Sciatic nerve (tissue), 2 donors: ENCODE measurements around the gene PPP4R2. TPM values are rescaled to one million over a fixed set of nuclear protein-coding genes. Genes with fewer than 3 reads are reported as not detected.

Experiments used
- ATAC-seq: fragments of 200-7000 bp; cut with Tn5 transposase; one replicate; pipeline ENCODE4 v1.9.1; 2020; ENCODE audit warnings: mild to moderate bottlenecking, moderate library complexity
- DNase-seq: peaks from one replicate; pipeline ENCODE4 v3.0.0-alpha.2; 2020; ENCODE audit warnings: low spot score
- intact Hi-C: fragments of 100-400 bp; cut with DNase I; formaldehyde crosslinking; loops from one replicate; pipeline ENCODE4 v1.14.2; 2022
- total RNA-seq: library from RNA; stranded (reverse); fragmentation: NEBNext Ultra II Directional; extraction: Animal tissue kit (Norgen Biotek cat#: 25700); gene quantifications from one replicate; pipeline ENCODE4 v1.2.1, GENCODE V29; 2021
- donor health status: DM: no; HTN: no; CAD: no.
- donor health status: DM: no; HTN: no; CAD: no.

Gene PPP4R2
- total RNA-seq, 1 donor from 2014 or later = 113 TPM

- DNase-seq (no peak), ATAC-seq (no peak)
- intact Hi-C loops = no loop called here
These were observed 13.5 kb downstream of the PPP4R2 start for GRCh38 chr3:73010158-73010557.

DNA sequence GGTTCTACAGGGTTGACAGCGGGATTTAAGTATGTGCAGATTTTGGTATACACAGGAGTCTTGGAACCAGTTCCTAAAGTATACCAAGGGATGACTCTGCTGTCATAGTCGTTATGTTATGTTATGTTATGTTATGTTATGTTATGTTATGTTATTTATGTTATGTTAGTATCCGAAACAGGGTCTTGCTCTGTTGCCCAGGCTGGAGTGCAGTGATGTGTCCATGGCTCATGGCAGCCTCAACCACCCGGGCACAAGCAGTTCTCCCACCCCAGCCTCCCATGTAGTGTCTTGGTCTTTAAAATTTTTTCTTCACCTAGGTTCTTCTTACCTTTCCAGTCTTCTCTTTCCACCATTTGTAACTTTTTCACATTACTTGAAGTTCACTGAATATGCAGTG, 21.7 kb downstream of the PPP4R2 start:
- intact Hi-C loops = no loop called here
- ATAC-seq (no peak), DNase-seq (no peak)

DNA sequence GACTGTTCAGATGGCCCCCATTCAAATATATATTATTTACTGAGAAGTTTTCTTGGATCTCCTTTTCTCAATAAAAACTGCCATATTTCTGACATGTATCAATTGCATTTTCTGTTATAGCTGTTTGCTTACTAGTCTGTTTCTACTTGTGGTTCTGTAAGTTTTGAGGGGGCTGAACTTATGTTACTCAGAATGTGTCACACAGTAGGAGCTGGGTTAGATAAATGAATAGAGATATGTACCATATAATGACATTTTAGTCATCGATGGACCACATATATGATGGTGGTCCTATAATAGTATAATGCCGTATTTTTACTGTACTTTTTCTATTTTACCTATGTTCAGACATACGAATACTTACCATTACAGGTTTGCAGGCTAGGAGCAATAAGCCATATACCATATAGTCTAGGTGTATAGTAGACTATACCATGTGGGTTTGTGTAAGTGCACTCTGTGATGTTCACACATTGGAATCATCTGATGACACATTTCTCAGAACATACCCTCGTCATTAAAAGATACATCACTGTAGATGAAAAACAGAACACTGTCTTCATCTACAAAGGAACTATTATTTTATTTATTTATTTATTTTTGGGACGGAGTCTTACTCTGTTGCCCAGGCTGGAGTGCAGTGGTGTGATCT, 22.3 kb downstream of the PPP4R2 start:
- no peak for DNase-seq
- no peak for ATAC-seq
- intact Hi-C loops = no loop called here

DNA sequence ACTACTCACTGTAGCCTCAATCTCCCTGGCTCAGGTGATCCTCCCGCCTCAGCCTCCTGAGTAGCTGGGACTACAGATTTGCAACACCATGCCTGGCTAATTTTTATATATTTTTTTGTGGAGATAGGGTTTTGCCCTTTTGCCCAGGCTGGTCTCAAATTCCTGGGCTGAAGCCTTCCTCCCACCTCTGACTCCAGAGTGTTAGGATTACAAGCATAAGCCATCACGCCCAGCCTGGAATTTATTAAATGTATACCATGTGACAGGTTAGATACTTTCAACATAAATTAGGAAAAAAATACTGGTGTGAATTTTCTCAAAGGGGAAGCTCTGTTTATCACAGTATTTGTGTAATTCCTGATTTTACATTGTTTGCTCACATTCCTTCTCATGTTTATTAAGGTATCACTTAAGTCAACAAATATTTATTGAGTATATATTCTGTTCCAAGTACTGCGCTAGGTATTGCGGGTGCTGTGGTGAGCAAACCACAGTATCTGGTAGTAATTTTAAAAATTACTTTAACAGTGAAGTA, 24.8 kb downstream of the PPP4R2 start:
- no peak for DNase-seq
- no peak for ATAC-seq
- intact Hi-C loops = no loop called here

DNA sequence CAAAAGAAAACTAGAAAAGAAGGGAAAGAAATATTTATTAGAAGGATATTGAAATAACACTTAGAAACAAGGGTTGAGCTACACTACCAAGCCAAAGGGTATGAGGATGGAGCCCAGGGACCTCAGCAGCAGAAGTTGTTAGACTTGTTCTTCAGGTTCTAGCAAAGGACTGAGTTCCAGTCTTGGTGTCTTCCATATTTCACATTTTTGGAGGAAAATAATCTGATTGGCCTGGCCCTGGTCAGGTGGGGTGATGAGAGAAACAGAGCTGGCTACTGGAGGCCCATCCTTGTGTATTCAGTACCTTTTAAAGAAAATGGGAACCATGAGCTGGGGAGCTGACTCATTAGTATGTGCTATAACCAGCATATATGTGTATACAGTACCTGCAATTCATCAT, 28.2 kb downstream of the PPP4R2 start:
- ATAC-seq = no peak
- intact Hi-C loops = no loop called here
- DNase-seq = no peak

GRCh38 chr3:73026111-73026759, 29.6 kb downstream of the PPP4R2 start:
- no peak for ATAC-seq
- DNase-seq = no peak
- intact Hi-C loops = no loop called here

- ATAC-seq (no peak), DNase-seq (no peak)
- intact Hi-C loops = no loop called here
These were observed 30.1 kb downstream of the PPP4R2 start for GRCh38 chr3:73026760-73027113.

GRCh38 chr3:73028803-73029202, 32.2 kb downstream of the PPP4R2 start:
- no peak for ATAC-seq
- DNase-seq = no peak
- intact Hi-C loops = no loop called here

GRCh38 chr3:73029321-73029796, 32.7 kb downstream of the PPP4R2 start:
- ATAC-seq = peak; percentile 73
- intact Hi-C loops = no loop called here

GRCh38 chr3:73030073-73030597, 33.5 kb downstream of the PPP4R2 start:
- intact Hi-C loops = no loop called here
- ATAC-seq = no peak

More at GRCh38 chr3:73029321-73029796, 32.7 kb downstream of the PPP4R2 start:
- DNase-seq = no peak

DNA sequence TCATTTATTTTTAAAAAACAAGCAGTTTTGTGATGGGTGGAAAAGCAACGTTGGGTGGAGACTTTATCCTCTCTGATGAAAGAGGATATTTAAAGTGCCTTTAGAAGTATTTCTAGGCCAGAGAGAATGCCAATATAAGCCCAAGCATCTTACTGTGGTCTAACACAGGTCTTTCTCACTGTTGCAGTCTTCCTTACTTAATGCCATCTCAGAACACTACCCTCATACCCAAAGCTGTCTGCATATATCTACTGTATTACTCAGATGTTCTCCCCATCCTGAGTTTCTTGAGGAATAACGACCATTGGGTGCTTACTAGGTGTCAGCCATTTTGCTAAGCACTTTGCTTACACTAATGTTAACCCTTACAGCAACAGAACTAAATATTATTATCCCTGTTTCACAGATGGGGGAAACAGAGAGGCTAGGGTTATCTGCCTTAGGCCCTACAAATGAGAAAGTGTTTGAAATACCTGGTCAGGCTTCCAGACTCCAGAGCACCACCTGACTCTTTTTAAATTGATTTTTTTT, 35.0 kb downstream of the PPP4R2 start:
- intact Hi-C loops = no loop called here
- no peak for ATAC-seq
- DNase-seq = no peak

More at GRCh38 chr3:73030073-73030597, 33.5 kb downstream of the PPP4R2 start:
- no peak for DNase-seq

GRCh38 chr3:73036694-73037591, 40.3 kb downstream of the PPP4R2 start:
- ATAC-seq = no peak
- no peak for DNase-seq
- intact Hi-C loops = no loop called here

GRCh38 chr3:73041537-73041936, 44.9 kb downstream of the PPP4R2 start:
- ATAC-seq (no peak), DNase-seq (no peak)
- intact Hi-C loops = no loop called here

DNA sequence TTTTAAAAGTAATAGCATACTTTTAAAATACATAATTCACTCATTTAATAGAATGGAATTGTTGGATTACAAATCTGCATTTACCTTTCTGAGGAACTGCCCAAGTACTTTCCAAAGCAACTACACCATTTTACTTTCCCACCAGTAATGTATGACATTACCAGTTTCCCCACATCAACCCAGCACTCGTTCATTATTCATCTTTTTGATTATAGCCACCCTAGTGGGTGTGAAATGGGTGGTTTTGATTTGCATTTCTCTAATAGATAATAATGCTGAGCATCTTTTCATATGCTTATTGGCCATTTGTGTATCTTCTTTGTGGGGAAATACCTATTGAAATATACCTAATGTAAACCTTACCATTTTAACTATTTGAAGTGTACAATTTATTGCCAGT, 46.8 kb downstream of the PPP4R2 start:
- intact Hi-C loops = no loop called here
- ATAC-seq (no peak), DNase-seq (no peak)

GRCh38 chr3:73045391-73045790, 48.8 kb downstream of the PPP4R2 start:
- ATAC-seq = no peak

GRCh38 chr3:73046195-73046594, 49.6 kb downstream of the PPP4R2 start:
- DNase-seq = no peak
- intact Hi-C loops = no loop called here

More at GRCh38 chr3:73045391-73045790, 48.8 kb downstream of the PPP4R2 start:
- intact Hi-C loops = no loop called here
- DNase-seq = no peak

GRCh38 chr3:73049319-73049718, 52.7 kb downstream of the PPP4R2 start:
- intact Hi-C loops = no loop called here
- no peak for ATAC-seq
- DNase-seq = no peak

More at GRCh38 chr3:73046195-73046594, 49.6 kb downstream of the PPP4R2 start:
- ATAC-seq = no peak

DNA sequence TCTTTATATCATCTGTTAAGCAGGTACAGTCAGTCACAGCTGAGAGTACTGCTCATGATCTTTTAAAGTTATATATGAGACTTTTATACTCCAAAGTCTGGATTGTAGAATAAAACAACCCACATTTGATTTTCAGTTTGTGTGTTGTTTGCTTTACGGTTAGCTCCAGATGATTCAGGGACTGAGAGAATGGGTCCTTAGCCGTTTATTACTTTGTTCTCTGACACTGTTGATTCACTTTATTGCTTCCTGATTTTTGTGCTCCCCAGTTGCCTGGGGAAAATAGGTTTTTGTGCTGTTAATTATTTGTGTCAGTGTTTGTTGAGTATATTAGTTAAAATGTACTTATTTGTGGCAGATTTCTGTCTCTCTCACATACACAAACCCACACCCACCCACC, 56.2 kb downstream of the PPP4R2 start:
- ATAC-seq (no peak), DNase-seq (no peak)
- intact Hi-C loops = loop anchor here (10.0 kb wide), 1 partner anchor 118 kb away; no protein-coding TSS in a partner anchor

DNA sequence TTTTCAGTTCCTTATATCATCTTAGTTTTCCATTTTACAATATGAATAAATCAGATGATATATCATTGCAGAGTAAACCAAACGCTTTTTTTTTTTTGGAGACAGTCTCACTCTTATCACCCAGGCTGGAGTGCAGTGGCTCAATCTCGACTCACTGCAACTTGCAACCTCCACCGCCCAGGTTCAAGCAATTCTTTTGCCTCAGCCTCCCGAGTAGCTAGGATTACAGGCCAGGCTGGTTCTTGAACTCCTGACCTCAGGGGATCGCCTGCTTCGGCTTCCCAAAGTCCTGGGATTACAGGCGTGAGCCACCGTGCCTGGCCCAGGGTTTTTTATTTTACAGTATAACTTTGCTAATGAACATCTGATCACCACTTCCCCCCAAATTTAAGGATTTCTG, 59.0 kb downstream of the PPP4R2 start:
- no peak for DNase-seq

More for the DNA sequence above, 59.0 kb downstream of the PPP4R2 start:
- intact Hi-C loops = loop anchor here (5.0 to 10.0 kb wide), 2 partner anchors 53 to 121 kb away; no protein-coding TSS in a partner anchor
- no peak for ATAC-seq
